Adrenal gland (tissue), 12 donors: ENCODE data around the gene LRP1B. TPM values are rescaled to one million over a fixed set of nuclear protein-coding genes. Genes with fewer than 3 reads are reported as not detected.

ENCODE experiments used
- DNase-seq, 7 donors: peaks; one replicate each; pipeline ENCODE4 v3.0.0-alpha.2; 2019 to 2020
- H3K27ac ChIP-seq, 5 donors: fragments of 200-600 bp; sonication (generic) in 4 of 5; 1 replicate in 3 of 5; 2 replicates in 2 of 5; pipeline versions ENCODE4 v1.5.1 to v1.8.0; 2016 to 2020; ENCODE audit warnings: mild to moderate bottlenecking in 1 of 5
- H3K27me3 ChIP-seq: fragments of 200-600 bp; 2 replicates; pipeline ENCODE4 v1.8.0; 2021
- H3K36me3 ChIP-seq, 2 donors: fragments of 200-600 bp; replicated peaks in 1 of 2; 1 replicate in 1 of 2; 2 replicates in 1 of 2; pipeline versions ENCODE4 v1.5.1 to v1.8.0; 2018 to 2022
- H3K4me1 ChIP-seq, 2 donors: fragments of 200-600 bp; replicated peaks in 1 of 2; 1 replicate in 1 of 2; 2 replicates in 1 of 2; pipeline versions ENCODE4 v1.5.1 to v1.8.0; 2018 to 2021
- H3K4me3 ChIP-seq, 4 donors: fragments of 200-600 bp; sonication (generic) in 3 of 4; one replicate each; pipeline ENCODE4 v1.5.1; 2016 to 2018
- H3K9me3 ChIP-seq, 3 donors: fragments of 200-600 bp; sonication (generic) in 1 of 3; replicated peaks in 1 of 3; 1 replicate in 2 of 3; 2 replicates in 1 of 3; pipeline versions ENCODE4 v1.5.1 to v1.8.0; 2016 to 2021
- CTCF ChIP-seq, 6 experiments: fragments of 450-650 bp in 4 of 6; fragments of 200-600 bp in 2 of 6; sonication (generic) in 1 of 6; IDR thresholded peaks; 1 replicate in 5 of 6; 2 replicates in 1 of 6; pipeline versions ENCODE4 v1.5.1 to v1.8.0; 2016 to 2021; ENCODE audit warnings: antibody characterized with exemption in 6 of 6, mild to moderate bottlenecking in 2 of 6, moderate library complexity in 1 of 6
- POLR2A ChIP-seq, 2 donors: fragments of 450-650 bp; IDR thresholded peaks; one replicate each; pipeline ENCODE4 v1.6.1; 2017; ENCODE audit warnings: antibody characterized with exemption in 2 of 2, mild to moderate bottlenecking in 2 of 2, moderate library complexity in 1 of 2
- WGBS, 4 donors: extraction: QIAGEN DNeasy Blood & Tissue Kit in 2 of 4; methylation state at CpG; one replicate each; pipeline versions ENCODE4 v1.1.5 to v1.1.7; 2013 to 2017; 5-methylcytosine and 5-hydroxymethylcytosine counted together
- intact Hi-C, 2 donors: fragments of 100-400 bp; cut with DNase I; formaldehyde crosslinking; loops; one replicate each; pipeline versions ENCODE4 v1.14.1 to v1.15.0; 2022 to 2023
- polyA plus RNA-seq, 3 donors: library from polyadenylated mRNA; stranded (reverse); fragments of 200-250 nt in 2 of 3; fragments of 350-450 nt in 1 of 3; fragmentation: Illumina TruSeq in 1 of 3; extraction: RNeasy Lipid Tissue Mini Kit (QIAGEN cat#74804) in 1 of 3; gene quantifications; one replicate each; pipeline ENCODE4 v1.2.3, GENCODE V29; 2013 to 2014
- total RNA-seq, 9 donors: library from RNA; depleted of rRNA in 4 of 9; stranded (reverse); fragments of >200 nt in 4 of 9; fragments of 120-200 nt in 1 of 9; fragmentation: NEBNext Ultra II Directional in 1 of 9; extraction: Animal tissue kit (Norgen Biotek cat#: 25700) in 1 of 9; gene quantifications; one replicate each; pipeline versions ENCODE4 v1.1.0 to v1.2.4, GENCODE V29; 2013 to 2023
- donor health status: healthy with polysubstance abuse.
- donor health status: Bipolar disorder and iron deficiency.
- donor health status: DM: yes; HTN: yes; CAD: no.
- donor health status: DM: no; HTN: no; CAD: no.
- donor health status: DM: no; HTN: no; CAD: no.
- donor health status: DM: yes; HTN: yes; CAD: no.

The LRP1B gene
- total and polyA plus RNA-seq, 12 donors = 0.84 to 5.4 (median 2.1) TPM

- no peak for TF ChIP-seq CTCF (IDR thresholded peaks at IDR 0.05)
- TF ChIP-seq POLR2A (IDR thresholded peaks at IDR 0.05) = no peak
- Histone ChIP-seq H3K9me3 (no peaks in the 10 kb centered on the region), H3K4me3 (no peak overlapping the region), H3K27me3 (no peaks in the 10 kb centered on the region), H3K4me1 (no peaks in the 10 kb centered on the region), H3K27ac (no peak overlapping the region), H3K36me3 (no peaks in the 10 kb centered on the region)
- intact Hi-C loops = no loop called here
- no peak for DNase-seq
- WGBS, 4 donors = 83 to 88% (median 86%) methylated on average over 3 of the region's 3 CpGs
These were observed 402.7 kb downstream of the LRP1B start for GRCh38 chr2:141728142-141728541.

GRCh38 chr2:141724426-141724825, 406.4 kb downstream of the LRP1B start:
- Histone ChIP-seq H3K4me1 (no peaks in the 10 kb centered on the region), H3K27ac (no peak overlapping the region), H3K36me3 (no peaks in the 10 kb centered on the region), H3K27me3 (no peaks in the 10 kb centered on the region), H3K4me3 (no peak overlapping the region), H3K9me3 (no peaks in the 10 kb centered on the region)
- intact Hi-C loops = no loop called here
- 76 to 93% (median 87%) methylated on average over 3 of the region's 3 CpGs for WGBS, 4 donors
- no peak for DNase-seq
- TF ChIP-seq CTCF (IDR thresholded peaks at IDR 0.05) = no peak
- TF ChIP-seq POLR2A (IDR thresholded peaks at IDR 0.05) = no peak

- DNase-seq = no peak
- H3K27me3 ChIP-seq = no peaks in the 10 kb centered on the region
- TF ChIP-seq POLR2A (IDR thresholded peaks at IDR 0.05) (no peak), CTCF (IDR thresholded peaks at IDR 0.05) (no peak)
- no peak overlapping the region for H3K27ac ChIP-seq
- H3K36me3 ChIP-seq = no peaks in the 10 kb centered on the region
- H3K4me3 ChIP-seq = no peak overlapping the region
- intact Hi-C loops = no loop called here
- no peaks in the 10 kb centered on the region for H3K9me3 ChIP-seq
- H3K4me1 ChIP-seq = no peaks in the 10 kb centered on the region
- WGBS, 4 donors = 62 to 68% (median 67%) methylated on average over 2 of the region's 2 CpGs
These were observed 407.0 kb downstream of the LRP1B start for GRCh38 chr2:141723814-141724213.

GRCh38 chr2:141720476-141720875, 410.3 kb downstream of the LRP1B start:
- H3K9me3 ChIP-seq = no peaks in the 10 kb centered on the region
- no peak overlapping the region for H3K4me3 ChIP-seq
- H3K27ac ChIP-seq = no peak overlapping the region
- H3K36me3 ChIP-seq = no peaks in the 10 kb centered on the region
- H3K4me1 ChIP-seq = no peaks in the 10 kb centered on the region
- TF ChIP-seq CTCF (IDR thresholded peaks at IDR 0.05) (no peak), POLR2A (IDR thresholded peaks at IDR 0.05) (no peak)
- no peaks in the 10 kb centered on the region for H3K27me3 ChIP-seq
- WGBS, 4 donors = 62 to 74% (median 65%) methylated on average over 3 of the region's 3 CpGs
- intact Hi-C loops = no loop called here
- DNase-seq = no peak
